Ascending aorta (tissue), 2 donors: Measurements from ENCODE around the gene NANOGP8. TPM values are rescaled to one million over a fixed set of nuclear protein-coding genes. Genes with fewer than 3 reads are reported as not detected.

Source experiments
- DNase-seq, 2 donors: peaks; one replicate each; pipeline ENCODE4 v3.0.0-alpha.2; 2019; ENCODE audit warnings: low spot score in 2 of 2
- H3K27ac ChIP-seq, 2 donors: fragments of 200-600 bp; sonication (generic); one replicate each; pipeline ENCODE4 v1.5.1; 2016 to 2017; ENCODE audit warnings: mild to moderate bottlenecking in 1 of 2
- H3K27me3 ChIP-seq: fragments of 200-600 bp; sonication (generic); one replicate; pipeline ENCODE4 v1.5.1; 2017
- H3K36me3 ChIP-seq, 2 donors: fragments of 200-600 bp; sonication (generic); one replicate each; pipeline ENCODE4 v1.5.1; 2016
- H3K4me1 ChIP-seq, 2 donors: fragments of 200-600 bp; sonication (generic); one replicate each; pipeline ENCODE4 v1.5.1; 2016 to 2017; ENCODE audit warnings: mild to moderate bottlenecking in 1 of 2
- H3K4me3 ChIP-seq, 2 donors: fragments of 200-600 bp; sonication (generic); one replicate each; pipeline ENCODE4 v1.5.1; 2016 to 2017; ENCODE audit warnings: mild to moderate bottlenecking in 1 of 2
- H3K9me3 ChIP-seq, 2 donors: fragments of 200-600 bp; sonication (generic); one replicate each; pipeline ENCODE4 v1.5.1; 2016
- CTCF ChIP-seq, 3 experiments: fragments of 200-600 bp in 2 of 3; fragments of 450-650 bp in 1 of 3; sonication (generic) in 2 of 3; IDR thresholded peaks; one replicate each; pipeline ENCODE4 v1.5.1; 2016 to 2019; ENCODE audit warnings: antibody characterized with exemption in 3 of 3, mild to moderate bottlenecking in 1 of 3, moderate library complexity in 1 of 3
- intact Hi-C: fragments of 100-400 bp; cut with DNase I; formaldehyde crosslinking; loops from one replicate; pipeline ENCODE4 v1.15.1; 2023
- total RNA-seq: library from RNA; depleted of rRNA; stranded (reverse); fragments of >200 nt; gene quantifications from one replicate; pipeline ENCODE4 v1.1.0, GENCODE V29; 2016

The NANOGP8 gene
- total RNA-seq, 1 donor from 2014 or later: not detected

GRCh38 chr15:35115155-35115725 lies 30.1 kb upstream of the NANOGP8 start:
- intact Hi-C loops: no loop called here
- no peaks in the 10 kb centered on the region for H3K36me3 ChIP-seq
- H3K9me3 ChIP-seq: no peaks in the 10 kb centered on the region
- no peak for TF ChIP-seq CTCF (IDR thresholded peaks at IDR 0.05)
- no peak overlapping the region for H3K4me3 ChIP-seq
- H3K27ac ChIP-seq: no peak overlapping the region
- no peak for DNase-seq
- H3K27me3 ChIP-seq: no peaks in the 10 kb centered on the region
- H3K4me1 ChIP-seq: no peaks in the 10 kb centered on the region

GRCh38 chr15:35112346-35112745 lies 27.3 kb upstream of the NANOGP8 start:
- H3K36me3 ChIP-seq: no peaks in the 10 kb centered on the region
- intact Hi-C loops: no loop called here
- TF ChIP-seq CTCF (IDR thresholded peaks at IDR 0.05): no peak
- no peak overlapping the region for H3K4me3 ChIP-seq
- no peak overlapping the region for H3K27ac ChIP-seq
- H3K9me3 ChIP-seq: no peaks in the 10 kb centered on the region
- no peaks in the 10 kb centered on the region for H3K27me3 ChIP-seq
- no peak for DNase-seq
- no peaks in the 10 kb centered on the region for H3K4me1 ChIP-seq

GRCh38 chr15:35111861-35112260 lies 26.8 kb upstream of the NANOGP8 start:
- Histone ChIP-seq H3K9me3 (no peaks in the 10 kb centered on the region), H3K4me3 (no peak overlapping the region), H3K36me3 (no peaks in the 10 kb centered on the region), H3K4me1 (no peaks in the 10 kb centered on the region), H3K27me3 (no peaks in the 10 kb centered on the region), H3K27ac (no peak overlapping the region)
- no peak for DNase-seq
- no peak for TF ChIP-seq CTCF (IDR thresholded peaks at IDR 0.05)
- intact Hi-C loops: no loop called here

GRCh38 chr15:35108453-35108852 lies 23.4 kb upstream of the NANOGP8 start:
- no peaks in the 10 kb centered on the region for H3K27me3 ChIP-seq
- H3K4me1 ChIP-seq: no peaks in the 10 kb centered on the region
- no peak overlapping the region for H3K4me3 ChIP-seq
- intact Hi-C loops: no loop called here
- no peaks in the 10 kb centered on the region for H3K36me3 ChIP-seq
- TF ChIP-seq CTCF (IDR thresholded peaks at IDR 0.05): no peak
- no peak overlapping the region for H3K27ac ChIP-seq
- DNase-seq: no peak
- H3K9me3 ChIP-seq: no peaks in the 10 kb centered on the region

GRCh38 chr15:35107561-35107960 lies 22.5 kb upstream of the NANOGP8 start:
- no peak for TF ChIP-seq CTCF (IDR thresholded peaks at IDR 0.05)
- intact Hi-C loops: no loop called here
- no peaks in the 10 kb centered on the region for H3K9me3 ChIP-seq

GRCh38 chr15:35107122-35107521 lies 22.0 kb upstream of the NANOGP8 start:
- H3K36me3 ChIP-seq: no peaks in the 10 kb centered on the region
- TF ChIP-seq CTCF (IDR thresholded peaks at IDR 0.05): no peak
- DNase-seq: no peak
- intact Hi-C loops: no loop called here
- H3K9me3 ChIP-seq: no peaks in the 10 kb centered on the region
- H3K27ac ChIP-seq: no peak overlapping the region
- H3K27me3 ChIP-seq: no peaks in the 10 kb centered on the region
- no peaks in the 10 kb centered on the region for H3K4me1 ChIP-seq
- H3K4me3 ChIP-seq: no peak overlapping the region

More at GRCh38 chr15:35107561-35107960, 22.5 kb upstream of the NANOGP8 start:
- H3K4me1 ChIP-seq: no peaks in the 10 kb centered on the region
- no peak overlapping the region for H3K4me3 ChIP-seq
- H3K27ac ChIP-seq: no peak overlapping the region
- no peaks in the 10 kb centered on the region for H3K27me3 ChIP-seq
- no peaks in the 10 kb centered on the region for H3K36me3 ChIP-seq
- DNase-seq: no peak
